ENCODE measurements around the gene UNC5A. TPM values are rescaled to one million over a fixed set of nuclear protein-coding genes. Genes with fewer than 3 reads are reported as not detected.

Gene UNC5A
- total RNA-seq, 1 experiment from 2014 or later = 0.07 TPM

- Histone ChIP-seq H3K9me2 (replicated peaks; ENCODE audit: low read length) (no peaks in the 10 kb centered on the region), H3K27ac (ENCODE audit: low read length) (no peak overlapping the region), H3K9me3 (ENCODE audit: low read length) (no peaks in the 10 kb centered on the region), H3F3A (ENCODE audit: low read length, unreplicated experiment) (no peaks in the 10 kb centered on the region), H4K20me1 (ENCODE audit: low read length) (no peaks in the 10 kb centered on the region), H3K36me3 (ENCODE audit: low read depth, low read length) (peaks cover 36% of the 10 kb centered on the region), H2AFZ (ENCODE audit: low read length) (no peak overlapping the region), H3K4me1 (ENCODE audit: insufficient read depth, low read length) (no peaks in the 10 kb centered on the region), H3K9ac (ENCODE audit: low read length) (no peak overlapping the region), H3K79me2 (ENCODE audit: low read length) (no peaks in the 10 kb centered on the region), H3K4me3 (ENCODE audit: low read length) (no peak overlapping the region), H3K27me3 (ENCODE audit: low read length) (no peaks in the 10 kb centered on the region), H3K4me2 (ENCODE audit: low read length) (no peak overlapping the region)
- intact Hi-C loops (cut with micrococcal nuclease) = no loop called here
- TSS peak; percentile 9 for BruUV-seq (replicated peaks)
- POLR2A ChIA-PET (ENCODE audit: unreplicated experiment) = no interaction called here
- TF ChIP-seq CTCF (conservative IDR thresholded peaks at IDR 0.05; ENCODE audit: low read depth, low read length) (no peak), EZH2phosphoT487 (IDR thresholded peaks at IDR 0.05; ENCODE audit: borderline replicate concordance, low read length) (no peak), EZH2 (IDR thresholded peaks at IDR 0.05; ENCODE audit: low read length, unreplicated experiment) (no peak)
- CTCF ChIA-PET = interaction anchor here (0.7 kb wide), 1 partner anchor 241 kb away, joined by 4 read pairs; no protein-coding TSS in a partner anchor
- DNase-seq = no peak
- no peak for ATAC-seq
These were observed 91.1 kb downstream of the UNC5A start for GRCh38 chr5:176901260-176902101.

- no peak for DNase-seq
- no peak for ATAC-seq
- no peak overlapping the region for H3K27ac ChIP-seq (ENCODE audit: low read length)
- POLR2A ChIA-PET (ENCODE audit: unreplicated experiment) = no interaction called here
- H3K27me3 ChIP-seq (ENCODE audit: low read length) = no peaks in the 10 kb centered on the region
- H3K9me3 ChIP-seq (ENCODE audit: low read length) = no peaks in the 10 kb centered on the region
- H2AFZ ChIP-seq (ENCODE audit: low read length) = no peak overlapping the region
- H3K9me2 ChIP-seq (replicated peaks; ENCODE audit: low read length) = no peaks in the 10 kb centered on the region
- H4K20me1 ChIP-seq (ENCODE audit: low read length) = no peaks in the 10 kb centered on the region
- H3K9ac ChIP-seq (ENCODE audit: low read length) = no peak overlapping the region
- no peak overlapping the region for H3K4me2 ChIP-seq (ENCODE audit: low read length)
- no peaks in the 10 kb centered on the region for H3F3A ChIP-seq (ENCODE audit: low read length, unreplicated experiment)
- CTCF ChIA-PET = no interaction called here
- no TSS peak for BruUV-seq (replicated peaks)
- no peak overlapping the region for H3K4me3 ChIP-seq (ENCODE audit: low read length)
- TF ChIP-seq EZH2 (IDR thresholded peaks at IDR 0.05; ENCODE audit: low read length, unreplicated experiment) (no peak), EZH2phosphoT487 (IDR thresholded peaks at IDR 0.05; ENCODE audit: borderline replicate concordance, low read length) (no peak), CTCF (conservative IDR thresholded peaks at IDR 0.05; ENCODE audit: low read depth, low read length) (no peak)
- intact Hi-C loops (cut with micrococcal nuclease) = no loop called here
- peaks cover 43% of the 10 kb centered on the region for H3K36me3 ChIP-seq (ENCODE audit: low read depth, low read length)
- H3K79me2 ChIP-seq (ENCODE audit: low read length) = no peaks in the 10 kb centered on the region
- no peaks in the 10 kb centered on the region for H3K4me1 ChIP-seq (ENCODE audit: insufficient read depth, low read length)
These were observed 91.9 kb downstream of the UNC5A start for GRCh38 chr5:176902102-176902814.

Measured in PC-3 (cell line).